ENCODE results near the gene MINDY1. TPM values are rescaled to one million over a fixed set of nuclear protein-coding genes. Genes with fewer than 3 reads are reported as not detected.

MINDY1 gene
- total and polyA plus RNA-seq, 8 donors, result 23.1 to 35.5 (median 30.6) TPM

DNA sequence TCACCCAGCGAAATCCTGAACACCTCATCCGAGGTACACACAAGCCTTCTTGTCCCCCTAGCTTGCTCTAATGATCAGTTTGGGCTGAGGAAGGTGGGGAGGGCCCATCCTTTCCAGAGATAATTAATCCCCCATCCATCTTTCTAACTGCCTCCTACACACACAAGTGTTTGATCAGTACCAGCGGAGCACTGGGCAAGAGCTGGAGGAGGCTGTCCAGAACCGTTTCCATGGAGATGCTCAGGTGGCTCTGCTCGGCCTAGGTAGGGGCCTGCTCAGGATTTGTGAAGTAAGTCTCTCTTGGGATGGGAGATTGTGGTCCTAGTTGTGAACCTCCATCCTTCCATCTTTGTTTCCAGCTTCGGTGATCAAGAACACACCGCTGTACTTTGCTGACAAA is 18.8 kb downstream of the MINDY1 start:
- no peak for TF ChIP-seq CTCF (IDR thresholded peaks at IDR 0.05)
- H3K27me3 ChIP-seq, result no peaks in the 10 kb centered on the region
- 61 to 72% methylated on average over 7 of the region's 7 CpGs for WGBS, 2 donors
- no peaks in the 10 kb centered on the region for H3K9me3 ChIP-seq
- FAIRE-seq (no peak), DNase-seq (no peak), ATAC-seq (peak in 2 of 4 donors; percentile 51 to 54)
- intact Hi-C loops (cut with DNase I), result no loop called here
- no peak overlapping the region for H3K4me3 ChIP-seq
- H3K4me1 ChIP-seq, result no peaks in the 10 kb centered on the region
- no peaks in the 10 kb centered on the region for H3K36me3 ChIP-seq
- H3K27ac ChIP-seq, result no peak overlapping the region

GRCh38 chr1:150985179-150985825 is 21.4 kb downstream of the MINDY1 start:
- WGBS, 2 donors, result 77% methylated on average over 2 of the region's 2 CpGs
- H3K36me3 ChIP-seq, result no peaks in the 10 kb centered on the region
- no peak for FAIRE-seq
- H3K9me3 ChIP-seq, result no peaks in the 10 kb centered on the region
- intact Hi-C loops (cut with DNase I), result no loop called here
- no peak for TF ChIP-seq CTCF (IDR thresholded peaks at IDR 0.05)
- DNase-seq, result no peak
- no peaks in the 10 kb centered on the region for H3K4me1 ChIP-seq
- no peaks in the 10 kb centered on the region for H3K27me3 ChIP-seq
- H3K27ac ChIP-seq, result no peak overlapping the region
- no peak overlapping the region for H3K4me3 ChIP-seq
- ATAC-seq, result no peak

DNA sequence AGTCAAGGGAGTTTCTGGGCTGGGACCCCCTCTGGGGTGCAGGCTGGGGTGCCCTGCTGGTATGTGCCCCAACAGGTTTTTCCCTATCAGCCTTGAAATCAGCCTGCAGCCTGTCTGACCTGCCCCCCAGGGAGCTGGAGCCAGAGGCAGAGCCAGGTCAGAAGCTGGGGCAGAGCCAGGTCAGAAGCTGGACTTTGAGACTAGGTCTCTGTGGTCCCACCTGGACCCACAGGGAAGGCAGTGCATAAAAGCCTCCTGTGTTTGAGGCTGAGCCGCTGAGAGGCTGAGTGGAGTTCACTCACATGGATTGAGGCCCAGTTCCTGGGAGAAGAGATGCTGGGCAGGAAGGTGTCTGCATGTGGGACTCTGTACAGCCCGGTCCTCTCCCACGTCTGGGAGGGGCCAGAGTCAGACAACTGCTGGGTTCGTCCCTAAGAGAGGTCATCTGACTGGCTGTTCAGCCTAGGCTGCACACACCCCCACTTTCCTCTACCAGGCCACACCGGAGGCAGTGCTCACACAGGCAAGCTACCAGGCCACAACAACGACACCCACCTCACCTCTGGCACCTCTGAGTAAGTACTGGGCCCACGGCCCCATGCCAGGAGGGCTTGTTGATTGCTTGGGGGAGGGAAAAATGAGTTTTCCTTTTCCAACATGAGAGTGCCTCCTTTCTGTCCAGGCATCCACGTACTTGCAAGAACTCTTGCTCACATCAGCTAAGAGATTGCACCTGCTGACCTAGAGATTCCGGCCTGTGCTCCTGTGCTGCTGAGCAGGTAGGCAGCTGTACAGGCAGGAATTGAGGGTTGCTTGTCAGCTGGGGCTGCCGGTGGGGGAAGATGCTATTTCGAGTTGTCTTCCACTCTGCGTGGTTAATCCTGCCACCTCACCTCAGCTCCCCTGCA is 24.6 kb downstream of the MINDY1 start, which contains the start of gene ANXA9:
Gene ANXA9, plus strand, starts transcription at position 488 of the 908 bp plus-strand sequence. CDS start 814 bp downstream, outside the sequence.
- Histone ChIP-seq H3K27me3 (no peaks in the 10 kb centered on the region), H3K4me3 (peak within 1 kb of the TSS in 3 of 4 donors; percentile 12 to 34 (median 22)), H3K9me3 (no peaks in the 10 kb centered on the region), H3K4me1 (peaks cover 0 to 13% (median 5%) of the 10 kb centered on the region in 3 donors), H3K36me3 (no peaks in the 10 kb centered on the region), H3K27ac (peak within 1 kb of the TSS; percentile 53 to 77 (median 64))
- ATAC-seq (peak; percentile 31 to 67 (median 60)), DNase-seq (peak in 5 of 6 donors; percentile 60 to 85 (median 81)), FAIRE-seq (no peak)
- TF ChIP-seq CTCF (IDR thresholded peaks at IDR 0.05), result no peak
- 47 to 48% methylated on average over 12 of the region's 12 CpGs for WGBS, 2 donors
- intact Hi-C loops (cut with DNase I), result no loop called here

- intact Hi-C loops (cut with DNase I), result no loop called here
- Histone ChIP-seq H3K4me3 (no peak overlapping the region), H3K4me1 (peaks cover 0 to 14% (median 5%) of the 10 kb centered on the region in 3 donors), H3K27ac (peak overlapping the region; percentile 43 to 77 (median 67)), H3K36me3 (no peaks in the 10 kb centered on the region), H3K27me3 (no peaks in the 10 kb centered on the region), H3K9me3 (no peaks in the 10 kb centered on the region)
- WGBS, 2 donors, result 66 to 72% methylated on average over 6 of the region's 6 CpGs
- DNase-seq (peak in 4 of 6 donors; percentile 48 to 68 (median 64)), ATAC-seq (peak; percentile 30 to 61 (median 50)), FAIRE-seq (no peak)
- no peak for TF ChIP-seq CTCF (IDR thresholded peaks at IDR 0.05)
These were observed 25.4 kb downstream of the MINDY1 start for GRCh38 chr1:150981177-150981804.

Measured in pancreas (tissue), 10 donors.